Activated CD8-positive, alpha-beta memory T cell treated with anti-CD3 and anti-CD28 coated beads, Interleukin-2, amount 10 ng/mL, durations not matched to agents 7 days and 5 days (primary cell): ENCODE measurements around the gene AATF. TPM values are rescaled to one million over a fixed set of nuclear protein-coding genes. Genes with fewer than 3 reads are reported as not detected.

Experiments
- ATAC-seq: fragments of 150-1000 bp; cut with Tn5 transposase; one replicate; pipeline ENCODE4 v1.10.0; 2021; ENCODE audit warnings: moderate library complexity
- CTCF ChIA-PET: fragments of 350-600 bp; sonication (Branson Sonifier 250); formaldehyde crosslinking; loops from one replicate; lab custom pipeline; 2021; ENCODE audit warnings: antibody characterized with exemption; lab: Charles Lee
- DNase-seq: peaks from one replicate; pipeline ENCODE4 v3.0.0-alpha.2; 2020
- H3K27ac Mint-ChIP-seq: one replicate; pipeline ENCODE4 v1.8.0; 2021; ENCODE audit warnings: mild to moderate bottlenecking, mixed read lengths
- H3K27me3 Mint-ChIP-seq: one replicate; pipeline ENCODE4 v1.8.0; 2021; ENCODE audit warnings: mixed read lengths
- H3K36me3 Mint-ChIP-seq: one replicate; pipeline ENCODE4 v1.8.0; 2021; ENCODE audit warnings: mild to moderate bottlenecking, mixed read lengths
- H3K4me1 Mint-ChIP-seq: one replicate; pipeline ENCODE4 v1.8.0; 2021; ENCODE audit warnings: mixed read lengths
- H3K4me3 Mint-ChIP-seq: one replicate; pipeline ENCODE4 v1.8.0; 2021; ENCODE audit warnings: mild to moderate bottlenecking, moderate library complexity, mixed read lengths
- H3K9me3 Mint-ChIP-seq: one replicate; pipeline ENCODE4 v1.8.0; 2022; ENCODE audit warnings: low read depth, mixed read lengths
- total RNA-seq, 2 experiments: library from RNA; stranded (reverse); gene quantifications; one replicate each; pipeline ENCODE4 v1.2.3, GENCODE V29; 2021

AATF gene
- total RNA-seq, 2 experiments from 2014 or later = 78.7 to 84.5 TPM

DNA sequence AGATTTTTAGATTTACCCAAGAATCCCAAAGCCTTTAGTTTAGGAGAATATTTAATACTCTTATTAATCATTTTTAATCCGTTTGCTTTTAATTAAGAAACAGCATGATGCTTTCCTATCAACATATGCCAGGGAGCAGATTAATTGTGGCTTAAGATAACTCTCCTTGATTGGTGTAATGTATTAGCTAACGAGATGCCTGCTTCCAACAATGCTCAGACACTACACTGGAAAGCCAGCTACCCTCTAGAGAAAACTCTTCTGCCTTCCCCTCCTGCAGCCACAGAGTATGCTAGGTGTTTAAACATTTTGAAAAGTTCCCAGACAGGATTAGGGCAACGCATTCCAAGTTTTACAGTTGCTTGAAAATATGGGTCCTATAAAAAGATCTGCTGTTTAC is 142.2 kb downstream of the AATF start:
- CTCF ChIA-PET = interaction anchor here (1.3 to 1.5 kb wide), 2 partner anchors 8 to 43 kb away, joined by 4 read pairs; no protein-coding TSS in a partner anchor
- Mint-ChIP-seq H3K27ac (peak overlapping the region; percentile 91), H3K27me3 (no peaks in the 10 kb centered on the region), H3K36me3 (peaks cover 18% of the 10 kb centered on the region), H3K9me3 (no peaks in the 10 kb centered on the region), H3K4me1 (peaks cover 64% of the 10 kb centered on the region), H3K4me3 (no peak overlapping the region)
- no peak for ATAC-seq
- DNase-seq = no peak

DNA sequence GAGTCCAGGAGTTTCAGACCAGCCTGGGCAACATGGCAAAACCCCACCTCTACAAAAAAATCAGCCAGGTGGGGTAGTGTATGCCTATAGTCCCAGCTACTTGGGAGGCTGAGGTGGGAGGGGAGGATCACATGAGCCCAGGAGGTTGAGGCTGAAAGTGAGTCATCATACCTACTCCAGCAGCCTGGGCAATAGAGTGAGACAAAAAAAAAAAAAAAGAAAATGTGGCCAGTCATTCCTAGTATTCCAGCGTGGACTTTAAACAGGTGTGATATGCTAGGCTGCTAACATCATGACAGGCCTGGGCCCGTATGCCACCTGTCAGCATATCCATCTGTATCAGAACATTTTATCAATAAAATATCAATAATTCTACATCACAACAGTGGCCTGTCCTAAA is 143.3 kb downstream of the AATF start:
- DNase-seq (no peak), ATAC-seq (peak; percentile 9)
- Mint-ChIP-seq H3K27ac (peak overlapping the region; percentile 22), H3K36me3 (peaks cover 17% of the 10 kb centered on the region), H3K27me3 (no peaks in the 10 kb centered on the region), H3K4me1 (peaks cover 60% of the 10 kb centered on the region), H3K4me3 (no peak overlapping the region), H3K9me3 (no peaks in the 10 kb centered on the region)
- CTCF ChIA-PET = interaction anchor here (0.7 to 1.3 kb wide), 2 partner anchors 10 to 490 kb away, joined by 3 to 5 read pairs; partner anchors contain the start of gene MRM1

GRCh38 chr17:37092701-37093100 is 143.9 kb downstream of the AATF start:
- CTCF ChIA-PET = interaction anchor here (1.3 kb wide), 1 partner anchor 9 kb away, joined by 5 read pairs; no protein-coding TSS in a partner anchor
- peaks cover 13% of the 10 kb centered on the region for H3K36me3 Mint-ChIP-seq
- ATAC-seq (no peak), DNase-seq (no peak)
- H3K4me3 Mint-ChIP-seq = no peak overlapping the region
- H3K27me3 Mint-ChIP-seq = no peaks in the 10 kb centered on the region
- peaks cover 55% of the 10 kb centered on the region for H3K4me1 Mint-ChIP-seq
- no peak overlapping the region for H3K27ac Mint-ChIP-seq
- H3K9me3 Mint-ChIP-seq = no peaks in the 10 kb centered on the region

GRCh38 chr17:37094391-37094790 is 145.6 kb downstream of the AATF start:
- H3K27ac Mint-ChIP-seq = no peak overlapping the region
- ATAC-seq (no peak), DNase-seq (no peak)
- H3K4me3 Mint-ChIP-seq = no peak overlapping the region
- CTCF ChIA-PET = no interaction called here
- H3K27me3 Mint-ChIP-seq = no peaks in the 10 kb centered on the region
- H3K36me3 Mint-ChIP-seq = peaks cover 10% of the 10 kb centered on the region
- H3K4me1 Mint-ChIP-seq = peaks cover 38% of the 10 kb centered on the region
- no peaks in the 10 kb centered on the region for H3K9me3 Mint-ChIP-seq

DNA sequence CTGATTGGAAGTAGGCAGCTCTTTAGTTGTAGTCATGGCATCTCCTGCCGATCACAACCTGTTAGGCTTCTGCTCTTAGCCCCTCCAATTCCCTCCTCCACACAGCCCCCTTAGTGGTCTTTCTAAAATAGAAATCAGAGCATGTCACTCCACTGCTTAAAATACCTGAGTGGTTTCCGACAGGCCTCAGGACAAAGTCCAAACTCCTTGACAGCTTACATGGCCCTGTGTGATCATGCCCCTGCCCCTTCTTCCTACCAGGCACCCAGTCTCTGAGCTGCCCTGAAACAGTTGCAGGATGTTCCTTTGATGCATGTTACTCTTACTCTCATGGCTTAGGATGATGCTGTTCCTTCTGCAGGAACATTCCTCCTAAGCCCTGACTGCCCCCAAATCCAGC is 147.3 kb downstream of the AATF start:
- CTCF ChIA-PET = no interaction called here
- Mint-ChIP-seq H3K36me3 (peaks cover 8% of the 10 kb centered on the region), H3K4me1 (peaks cover 21% of the 10 kb centered on the region), H3K27me3 (no peaks in the 10 kb centered on the region), H3K4me3 (no peak overlapping the region), H3K27ac (no peak overlapping the region), H3K9me3 (no peaks in the 10 kb centered on the region)
- ATAC-seq = no peak
- no peak for DNase-seq

DNA sequence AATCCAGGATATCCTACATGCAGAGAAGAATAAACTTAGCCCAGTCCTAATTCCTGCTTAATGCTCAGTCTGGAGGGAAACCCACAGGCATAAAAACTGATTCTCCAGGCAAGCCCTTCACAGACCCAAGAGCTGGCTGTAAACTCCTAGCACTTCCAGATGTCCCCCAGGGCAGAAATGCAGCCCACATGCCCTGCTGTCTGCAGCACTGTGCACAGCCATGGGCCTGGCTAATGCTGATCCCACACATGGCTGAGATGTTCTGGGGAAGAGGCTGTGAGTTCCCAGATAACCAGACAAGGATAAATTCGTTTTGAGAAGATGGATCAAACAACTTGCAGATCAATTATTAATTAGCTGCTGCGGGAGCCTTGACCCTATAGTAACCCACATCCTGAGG is 148.4 kb downstream of the AATF start:
- H3K27me3 Mint-ChIP-seq = no peaks in the 10 kb centered on the region
- H3K9me3 Mint-ChIP-seq = no peaks in the 10 kb centered on the region
- CTCF ChIA-PET = no interaction called here
- H3K4me1 Mint-ChIP-seq = peaks cover 10% of the 10 kb centered on the region
- H3K4me3 Mint-ChIP-seq = no peak overlapping the region
- peaks cover 12% of the 10 kb centered on the region for H3K36me3 Mint-ChIP-seq
- no peak overlapping the region for H3K27ac Mint-ChIP-seq
- no peak for ATAC-seq
- no peak for DNase-seq

DNA sequence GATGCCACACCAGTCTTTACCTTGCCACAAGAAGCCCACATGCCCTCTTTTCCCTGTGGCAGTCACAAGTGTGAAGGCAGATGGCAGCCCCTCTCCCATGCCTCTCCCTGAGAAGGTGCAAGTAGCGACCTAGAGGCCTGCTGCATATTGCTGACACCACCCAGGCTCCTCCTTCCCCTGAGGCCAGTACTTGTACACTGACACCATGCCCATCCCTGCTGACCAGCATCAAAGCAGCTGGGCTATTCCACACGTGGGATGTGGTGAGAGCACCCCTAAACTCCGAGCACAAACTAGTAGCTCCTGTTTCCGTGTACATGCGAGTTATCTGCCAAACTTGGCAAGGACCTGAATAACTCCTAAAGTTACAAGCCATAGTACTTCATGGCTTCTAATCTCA is 149.4 kb downstream of the AATF start:
- no peak for ATAC-seq
- CTCF ChIA-PET = interaction anchor here (1.5 kb wide), 1 partner anchor 8 kb away, joined by 4 read pairs; no protein-coding TSS in a partner anchor

GRCh38 chr17:37098910-37099664 is 150.3 kb downstream of the AATF start:
- CTCF ChIA-PET = interaction anchor here (1.1 to 1.5 kb wide), 2 partner anchors 9 to 12 kb away, joined by 3 to 4 read pairs; no protein-coding TSS in a partner anchor
- Mint-ChIP-seq H3K4me1 (peaks cover 3% of the 10 kb centered on the region), H3K27me3 (no peaks in the 10 kb centered on the region), H3K36me3 (peaks cover 9% of the 10 kb centered on the region), H3K9me3 (no peaks in the 10 kb centered on the region), H3K4me3 (no peak overlapping the region), H3K27ac (no peak overlapping the region)
- DNase-seq (no peak), ATAC-seq (no peak)

More for the DNA sequence above, 149.4 kb downstream of the AATF start:
- Mint-ChIP-seq H3K27me3 (no peaks in the 10 kb centered on the region), H3K27ac (no peak overlapping the region), H3K4me1 (peaks cover 4% of the 10 kb centered on the region), H3K36me3 (peaks cover 12% of the 10 kb centered on the region), H3K4me3 (no peak overlapping the region), H3K9me3 (no peaks in the 10 kb centered on the region)
- no peak for DNase-seq

DNA sequence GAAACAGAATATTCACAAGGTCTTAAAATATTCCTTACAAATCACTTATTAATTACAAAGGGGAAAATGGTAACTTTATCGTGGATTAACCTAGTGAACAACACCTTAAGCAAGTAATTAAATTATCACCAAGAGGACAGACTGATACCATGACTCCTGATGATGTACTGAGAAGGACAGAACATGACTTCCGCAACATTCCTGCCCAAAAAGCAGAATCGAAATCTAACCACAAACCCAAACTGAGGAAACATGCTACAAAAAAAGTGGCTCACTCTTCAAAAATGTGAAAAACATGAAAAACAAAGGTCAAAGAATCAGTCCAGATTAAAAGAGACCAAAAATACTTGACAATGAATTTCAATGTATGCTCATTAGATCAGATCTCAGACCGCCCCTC is 151.5 kb downstream of the AATF start:
- Mint-ChIP-seq H3K4me1 (no peaks in the 10 kb centered on the region), H3K27me3 (no peaks in the 10 kb centered on the region), H3K27ac (no peak overlapping the region), H3K4me3 (no peak overlapping the region), H3K9me3 (no peaks in the 10 kb centered on the region), H3K36me3 (peaks cover 9% of the 10 kb centered on the region)
- ATAC-seq (no peak), DNase-seq (no peak)
- CTCF ChIA-PET = no interaction called here

GRCh38 chr17:37101306-37101705 is 152.6 kb downstream of the AATF start:
- CTCF ChIA-PET = interaction anchor here (1.1 to 1.5 kb wide), 2 partner anchors 9 to 54 kb away, joined by 4 to 5 read pairs; no protein-coding TSS in a partner anchor

GRCh38 chr17:37103231-37103630 is 154.5 kb downstream of the AATF start:
- Mint-ChIP-seq H3K4me3 (no peak overlapping the region), H3K36me3 (peaks cover 4% of the 10 kb centered on the region), H3K4me1 (no peaks in the 10 kb centered on the region), H3K27me3 (no peaks in the 10 kb centered on the region), H3K9me3 (no peaks in the 10 kb centered on the region), H3K27ac (no peak overlapping the region)
- DNase-seq (no peak), ATAC-seq (no peak)
- CTCF ChIA-PET = no interaction called here

More at GRCh38 chr17:37101306-37101705, 152.6 kb downstream of the AATF start:
- Mint-ChIP-seq H3K27ac (no peak overlapping the region), H3K4me3 (no peak overlapping the region), H3K36me3 (peaks cover 6% of the 10 kb centered on the region), H3K9me3 (no peaks in the 10 kb centered on the region), H3K4me1 (no peaks in the 10 kb centered on the region), H3K27me3 (no peaks in the 10 kb centered on the region)
- no peak for DNase-seq
- no peak for ATAC-seq

- H3K4me3 Mint-ChIP-seq = no peak overlapping the region
- H3K9me3 Mint-ChIP-seq = no peaks in the 10 kb centered on the region
- H3K27ac Mint-ChIP-seq = no peak overlapping the region
- H3K36me3 Mint-ChIP-seq = peaks cover 9% of the 10 kb centered on the region
- CTCF ChIA-PET = interaction anchor here (1.1 kb wide), 1 partner anchor 59 kb away, joined by 4 read pairs; no protein-coding TSS in a partner anchor
- no peaks in the 10 kb centered on the region for H3K4me1 Mint-ChIP-seq
- H3K27me3 Mint-ChIP-seq = no peaks in the 10 kb centered on the region
- no peak for DNase-seq
- no peak for ATAC-seq
Measured at GRCh38 chr17:37106049-37106448, 157.3 kb downstream of the AATF start.
